Endothelial cell of umbilical vein (primary cell): ENCODE measurements around the gene FAM3B.

Source experiments
- CTCF ChIP-seq, 2 donors: IDR thresholded peaks; 1 replicate in 1 of 2; 2 replicates in 1 of 2; pipeline ENCODE4 v1.5.1; 2011; ENCODE audit warnings: low read length in 2 of 2, mild to moderate bottlenecking in 2 of 2, moderate library complexity in 2 of 2, control low read depth in 1 of 2, inconsistent platforms in 1 of 2, low read depth in 1 of 2; ENCODE audit not compliant: insufficient read depth in 1 of 2; ENCODE audit errors: extremely low read depth in 1 of 2
- EZH2 ChIP-seq: IDR thresholded peaks from 2 replicates; pipeline ENCODE4 v1.6.1; 2012; ENCODE audit warnings: borderline replicate concordance, low read depth, mild to moderate bottlenecking, moderate library complexity, low read length, inconsistent platforms; ENCODE audit not compliant: severe bottlenecking
- POLR2A ChIP-seq: IDR thresholded peaks from 2 replicates; pipeline ENCODE4 v1.6.1; 2012; ENCODE audit warnings: low read depth, mild to moderate bottlenecking, control low read depth, low read length
- POLR2AphosphoS5 ChIP-seq: IDR thresholded peaks from 2 replicates; pipeline ENCODE4 v1.6.1; 2012; ENCODE audit warnings: low read depth, mild to moderate bottlenecking, control low read depth, low read length, moderate library complexity; ENCODE audit not compliant: insufficient read depth

- TF ChIP-seq CTCF (IDR thresholded peaks at IDR 0.05; ENCODE audit: extremely low read depth in 1 of 2, insufficient read depth in 1 of 2, low read depth in 1 of 2, low read length in 2 of 2): no peak
- no peak for TF ChIP-seq POLR2A
- no peak for TF ChIP-seq EZH2
- TF ChIP-seq POLR2AphosphoS5: no peak
Measured at GRCh38 chr21:41321211-41321907, 4.8 kb downstream of the FAM3B start.
